ENCODE measurements around the gene OR7G3.
A peak's percentile ranks its signal among the peaks of the same experiment; 100 is the strongest.

Gene OR7G3

DNA sequence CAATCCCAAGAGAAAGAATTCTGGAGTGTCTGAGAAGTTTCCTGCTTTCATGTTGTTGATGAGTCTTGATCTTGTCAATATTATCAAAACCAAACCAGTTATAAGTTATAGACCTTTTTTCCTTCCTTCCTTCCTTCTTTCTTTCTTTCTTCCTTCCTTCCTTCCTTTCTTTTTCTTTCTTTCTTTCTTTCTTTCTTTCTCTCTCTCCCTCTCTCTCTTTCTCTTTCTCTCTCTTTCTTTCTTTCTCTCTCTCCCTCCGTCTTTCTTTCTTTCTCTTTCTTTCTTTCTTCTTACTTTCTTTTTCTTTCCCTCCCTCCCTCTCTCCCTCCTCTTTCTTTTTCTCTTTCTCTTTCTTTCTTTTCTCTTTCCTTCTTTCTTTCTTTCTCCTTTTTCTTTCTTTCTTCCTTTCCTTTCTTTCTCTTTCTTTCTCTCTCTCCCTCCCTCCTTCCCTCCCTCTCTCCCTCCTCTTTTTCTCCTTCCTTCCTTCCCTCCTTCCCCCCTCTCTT, at the start of gene OR7G3:
Gene OR7G3 (minus strand): TSS at position 51 of the 506 bp plus-strand sequence. CDS start 0 bp downstream, at position 51.
- no peak for DNase-seq (ENCODE audit: low spot score)

DNA sequence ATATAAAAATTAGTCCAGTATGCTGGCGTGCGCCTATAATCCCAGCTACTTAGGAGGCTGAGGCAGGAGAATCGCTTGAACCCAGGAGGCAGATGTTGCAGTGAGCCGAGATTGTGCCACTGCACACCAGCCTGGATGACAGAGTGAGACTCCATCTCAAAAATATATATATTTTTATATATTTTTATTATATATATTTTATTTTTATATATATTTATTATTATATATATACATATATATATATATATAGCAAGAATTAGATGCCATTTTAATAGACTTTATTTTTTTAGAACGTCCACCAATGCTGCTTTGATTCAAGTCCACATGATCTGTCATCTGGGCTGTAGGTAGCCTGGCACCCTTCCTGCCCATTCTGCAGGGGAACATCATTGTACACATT, 48.6 kb upstream of the OR7G3 start:
- no peak for DNase-seq (ENCODE audit: low spot score)

DNA sequence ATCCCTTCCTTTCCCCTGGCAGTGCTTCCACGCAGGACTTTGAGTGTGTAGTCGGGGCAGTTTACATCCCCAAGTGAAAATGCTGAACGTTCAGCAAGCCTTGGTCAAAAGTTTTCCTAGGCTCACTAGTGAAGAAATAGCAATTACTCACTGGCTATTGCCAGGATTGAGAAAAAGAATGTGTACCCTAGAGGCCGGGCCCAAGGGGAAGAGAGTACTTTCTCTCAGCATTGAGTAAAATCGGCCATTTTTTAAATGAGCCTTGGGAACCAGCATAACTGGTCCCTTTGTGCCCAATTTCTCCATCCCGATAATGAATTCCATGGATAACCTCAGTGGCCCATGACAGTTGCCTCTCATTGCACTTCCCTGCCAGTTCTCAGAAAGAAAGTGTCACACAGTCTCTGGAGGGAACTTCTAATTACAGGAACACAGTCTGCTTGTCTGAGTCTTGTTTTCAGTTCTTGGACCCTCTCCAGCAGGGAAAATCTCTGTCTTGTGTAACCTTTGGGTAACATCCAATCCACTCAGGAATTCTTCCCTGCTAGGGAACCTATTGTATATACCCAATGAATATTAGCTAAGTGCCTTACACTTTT, 44.7 kb upstream of the OR7G3 start:
- DNase-seq (ENCODE audit: low spot score), result no peak

DNA sequence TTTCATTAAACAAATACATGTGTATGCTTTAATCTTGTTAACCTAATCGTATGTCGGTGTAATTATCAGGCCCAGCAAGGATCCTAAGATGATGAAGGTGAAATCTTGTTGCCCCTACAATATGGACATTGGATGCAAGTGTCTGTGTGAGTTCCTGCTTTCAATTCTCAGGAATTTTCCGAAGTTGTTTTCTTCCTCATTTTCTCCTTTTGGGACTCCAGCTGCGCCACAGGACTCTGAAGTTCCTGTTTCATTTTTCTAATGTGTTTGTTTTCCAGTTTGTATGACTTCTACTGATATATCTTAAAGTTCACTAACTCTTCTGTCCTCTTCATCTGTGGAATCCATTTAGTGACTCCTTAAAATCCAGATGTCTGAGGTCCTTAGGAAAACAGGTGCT, 40.1 kb upstream of the OR7G3 start:
- DNase-seq (ENCODE audit: low spot score), result no peak

DNA sequence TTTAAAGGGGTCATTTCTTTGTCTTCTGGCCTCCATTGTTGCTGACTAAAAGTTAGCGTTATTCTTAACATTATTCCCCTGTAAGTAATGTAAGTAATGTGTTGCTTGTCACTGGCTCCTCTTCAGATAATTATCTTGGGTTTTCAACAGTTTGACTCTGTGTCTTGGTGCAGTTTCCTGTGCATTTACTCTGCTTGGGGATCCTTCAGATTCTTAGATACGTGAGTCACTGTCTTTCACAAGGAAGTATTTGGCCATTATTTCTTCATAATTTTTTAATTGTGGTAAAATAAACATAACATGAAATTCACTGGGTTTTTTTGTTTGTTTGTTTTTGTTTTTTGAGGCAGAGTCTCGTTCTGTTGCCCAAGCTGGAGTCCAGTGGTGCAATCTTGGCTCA, 38.5 kb upstream of the OR7G3 start:
- no peak for DNase-seq (ENCODE audit: low spot score)

DNA sequence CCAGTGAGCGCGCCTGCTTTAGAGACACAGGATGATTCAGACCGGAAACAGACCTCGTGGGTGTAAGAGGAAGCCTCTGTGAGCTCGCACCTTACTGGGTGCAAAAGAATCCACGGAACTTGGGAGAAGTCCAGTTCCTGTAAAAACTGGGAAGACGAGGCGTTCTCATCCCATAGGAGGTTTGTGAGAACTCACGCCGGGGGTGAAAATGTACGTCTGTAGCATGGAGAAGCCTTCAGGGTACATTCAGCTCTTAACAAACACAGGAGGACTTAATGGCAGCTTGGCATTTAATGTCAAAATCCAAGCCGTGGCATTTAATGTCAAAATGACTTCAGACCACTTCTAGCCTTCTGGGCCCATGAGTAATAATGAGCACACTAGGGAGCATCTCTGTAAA, 34.7 kb upstream of the OR7G3 start:
- no peak for DNase-seq (ENCODE audit: low spot score)

DNA sequence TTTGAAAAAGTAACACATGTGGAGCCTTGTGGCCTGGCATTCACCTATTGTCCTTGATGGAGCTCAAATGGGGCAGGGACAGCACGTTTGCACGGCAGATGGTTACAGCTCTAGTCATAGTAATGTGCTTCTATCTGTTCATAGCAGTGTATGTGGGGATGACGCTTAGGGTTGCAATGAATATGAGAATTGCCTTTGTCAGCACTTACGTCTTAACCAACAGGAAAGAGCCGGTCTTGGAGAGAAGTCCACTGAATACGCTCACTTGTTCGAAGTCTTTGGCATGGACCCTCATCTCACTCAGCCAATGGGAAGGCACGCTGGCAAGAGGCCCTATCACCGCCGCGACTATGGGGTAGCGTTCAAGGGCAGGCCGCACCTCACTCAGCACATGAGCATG, 33.1 kb upstream of the OR7G3 start:
- no peak for DNase-seq (ENCODE audit: low spot score)

DNA sequence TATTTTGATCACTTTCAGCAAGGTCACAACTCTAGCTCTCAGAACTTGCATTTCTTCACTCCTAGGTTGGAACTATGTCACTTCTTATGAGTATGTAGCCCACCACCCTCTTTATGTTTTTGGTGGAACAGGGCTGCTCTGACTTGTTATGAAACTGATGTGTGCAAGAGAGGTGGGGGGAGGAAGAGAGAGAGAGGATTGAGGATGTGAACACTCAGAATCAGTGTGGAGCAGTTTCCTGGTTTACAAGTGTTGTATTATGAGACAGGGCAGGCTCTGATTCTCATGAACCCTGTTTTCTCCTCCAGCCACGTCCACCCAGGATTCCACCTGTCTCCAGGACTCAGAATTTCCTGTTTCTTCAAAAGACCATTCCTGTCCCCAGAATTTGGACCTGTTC, 29.6 kb upstream of the OR7G3 start:
- DNase-seq (ENCODE audit: low spot score), result no peak

DNA sequence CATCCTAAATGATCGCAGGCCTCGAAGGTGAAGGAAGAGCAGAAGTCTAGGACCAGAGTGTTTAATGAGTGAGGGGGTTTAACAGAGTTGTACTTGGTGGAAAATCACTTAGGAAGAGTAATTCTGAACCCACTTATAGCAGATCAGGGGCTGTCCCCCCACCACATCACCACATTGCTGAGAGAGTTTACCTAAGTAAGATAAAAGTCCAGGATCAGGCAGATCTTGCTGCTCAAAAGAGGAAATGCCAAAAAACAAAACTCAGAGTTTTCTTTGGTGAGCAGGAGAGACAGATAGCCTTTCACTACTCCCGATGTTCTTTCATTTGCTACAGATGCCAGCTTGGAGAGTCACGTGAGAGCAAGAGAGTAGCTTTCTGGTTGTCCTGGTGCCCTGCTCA, 28.8 kb upstream of the OR7G3 start:
- DNase-seq (ENCODE audit: low spot score), result no peak

DNA sequence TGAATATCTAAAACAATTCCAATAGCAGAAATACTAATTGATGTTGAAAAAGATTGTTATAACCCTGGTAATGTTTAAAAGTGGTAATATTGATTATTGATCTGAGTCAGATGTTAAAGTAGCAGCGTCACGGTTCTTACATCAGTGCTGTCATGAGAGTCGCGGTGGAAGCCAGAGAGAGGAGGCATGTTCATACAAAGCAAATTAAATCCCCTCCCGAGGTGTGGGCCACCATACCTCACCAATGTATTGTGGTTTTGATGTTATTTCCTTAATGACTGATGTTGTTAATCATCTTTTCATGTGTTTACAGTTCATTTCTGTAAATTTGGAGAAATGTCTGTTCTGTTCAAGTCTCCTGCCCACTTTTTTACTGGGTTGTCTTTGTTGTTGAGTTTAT, 24.6 kb upstream of the OR7G3 start:
- no peak for DNase-seq (ENCODE audit: low spot score)

DNA sequence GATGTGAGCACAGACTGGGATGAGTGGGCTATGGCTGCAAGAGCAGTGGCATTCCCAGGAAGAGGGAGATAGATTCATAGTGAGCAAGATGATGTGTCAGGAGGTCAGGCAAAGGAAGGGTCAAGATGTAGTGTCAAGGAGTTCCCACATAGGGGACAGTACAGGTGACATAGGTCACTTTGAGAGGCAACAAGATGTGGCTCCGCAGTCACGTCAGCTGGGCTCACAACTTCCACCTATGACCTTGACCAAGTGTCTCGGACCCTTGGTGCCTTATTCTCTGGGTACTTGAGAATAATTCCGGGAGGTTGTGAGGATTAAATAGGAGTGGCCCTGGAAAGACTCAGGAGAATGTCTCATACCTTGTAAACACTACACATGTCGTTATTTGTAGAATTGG, 23.9 kb upstream of the OR7G3 start:
- DNase-seq (ENCODE audit: low spot score), result no peak

DNA sequence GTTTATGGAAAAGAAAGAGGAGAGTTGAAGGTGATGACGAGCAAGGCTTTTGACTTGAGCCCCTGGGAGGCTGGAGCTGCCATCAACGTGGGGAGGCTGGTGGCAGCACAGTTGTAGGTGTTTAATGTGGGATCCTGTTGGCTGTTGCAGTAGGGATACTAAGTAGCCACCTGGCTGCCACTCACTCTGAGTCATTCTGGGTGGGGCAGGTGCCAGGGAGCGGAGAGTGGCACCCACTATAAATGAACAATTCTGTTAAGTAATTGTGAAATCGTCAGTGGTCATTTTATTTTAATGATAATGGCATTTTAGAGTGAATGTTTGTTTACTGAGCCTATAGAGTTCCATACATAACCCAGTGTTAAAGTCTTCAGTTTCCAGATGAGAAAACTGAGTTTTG, 23.2 kb upstream of the OR7G3 start:
- DNase-seq (ENCODE audit: low spot score), result no peak

DNA sequence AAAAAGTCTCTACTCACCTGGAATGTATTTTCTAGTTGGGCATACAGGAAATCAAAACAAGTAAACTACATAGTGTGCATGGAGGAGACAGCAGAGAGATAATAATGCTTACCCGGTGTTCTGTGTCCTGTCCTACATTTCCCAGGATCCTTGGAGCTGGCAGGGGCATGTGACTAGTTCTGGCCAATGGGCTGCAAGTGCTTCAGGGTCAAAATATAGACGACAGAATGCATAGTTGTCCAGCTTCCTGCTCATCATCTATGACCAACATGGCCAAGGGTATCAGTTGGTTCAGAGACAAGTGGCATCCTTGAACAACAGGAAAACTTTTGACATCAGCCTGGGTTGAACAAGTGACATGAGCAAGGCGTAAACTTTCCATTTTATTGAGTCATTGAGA, 21.9 kb upstream of the OR7G3 start:
- no peak for DNase-seq (ENCODE audit: low spot score)

DNA sequence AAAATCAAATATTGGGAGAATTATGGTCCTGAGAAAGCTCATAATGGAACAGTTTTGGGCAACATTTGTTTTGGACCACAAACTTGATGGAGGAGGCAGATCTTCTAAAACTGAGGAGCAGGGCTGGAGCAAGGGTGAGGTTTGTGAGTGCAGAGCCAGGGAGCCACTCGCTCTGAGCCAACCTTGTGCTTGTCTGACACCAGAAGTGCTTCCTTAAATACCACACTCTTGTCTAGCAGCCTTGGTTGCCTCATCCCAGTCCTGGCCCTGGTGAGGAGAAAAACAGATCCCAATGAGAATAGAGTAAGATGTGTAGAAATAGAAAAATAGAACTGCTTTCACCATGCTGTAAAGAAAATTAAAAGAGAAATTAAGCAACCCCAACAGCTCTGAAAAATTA, 20.1 kb upstream of the OR7G3 start:
- no peak for DNase-seq (ENCODE audit: low spot score)

DNA sequence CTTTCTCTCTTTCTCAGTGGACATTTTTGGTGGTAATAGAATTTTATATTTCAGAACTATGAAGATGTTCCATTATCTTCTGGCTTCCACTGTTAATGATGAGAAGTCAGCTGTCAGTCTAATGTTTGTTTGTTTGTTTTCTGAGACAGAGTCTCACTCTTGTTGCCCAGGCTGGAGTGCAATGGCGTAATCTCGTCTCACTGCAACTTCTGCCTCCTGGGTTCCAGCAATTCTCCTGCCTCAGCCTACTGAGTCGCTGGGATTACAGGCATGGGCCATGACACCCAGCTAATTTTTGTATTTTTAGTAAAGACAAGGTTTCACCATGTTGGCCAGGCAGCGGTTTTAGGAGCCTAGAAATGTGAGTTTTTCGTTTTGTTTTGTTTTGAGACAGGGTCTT, 18.2 kb upstream of the OR7G3 start:
- DNase-seq (ENCODE audit: low spot score), result no peak

DNA sequence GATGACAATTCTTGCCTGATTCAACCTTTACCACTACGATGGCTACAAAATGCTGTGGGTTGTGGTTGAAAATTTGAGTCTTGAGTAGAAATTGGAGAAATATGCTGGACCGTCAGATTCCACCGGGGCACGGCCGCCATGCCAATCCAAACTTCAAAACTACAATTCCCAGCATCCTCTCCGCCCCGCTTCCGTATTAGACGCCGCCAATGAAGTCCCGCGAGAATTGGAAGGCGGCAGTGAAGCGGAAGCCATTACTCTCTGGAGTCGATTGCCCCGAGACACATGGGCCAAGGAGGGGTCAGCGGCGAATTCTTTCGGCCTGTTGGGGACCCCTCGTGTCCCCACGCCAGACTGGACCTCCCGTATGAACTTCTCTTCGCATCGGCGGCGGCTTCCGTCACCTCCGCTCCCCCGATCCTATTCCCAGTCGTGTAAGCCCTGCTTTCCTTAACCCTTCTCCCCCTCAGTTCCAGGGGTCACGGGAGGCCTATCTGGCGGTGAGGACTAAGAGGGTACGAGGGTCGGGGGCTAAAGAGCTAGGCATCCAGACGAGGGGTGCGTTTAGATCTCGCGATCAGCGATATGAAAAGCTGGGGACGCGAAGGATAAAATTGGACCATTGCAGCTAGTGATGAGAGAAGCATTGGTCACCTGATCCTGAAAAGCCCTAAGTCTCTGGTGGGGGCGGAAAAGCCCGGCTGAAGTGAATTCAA, 13.6 kb upstream of the OR7G3 start, which contains the start of gene ZNF317:
Gene ZNF317 (plus strand): TSS at position 239 of the 716 bp plus-strand sequence. CDS start 15,620 bp downstream, outside the sequence.
- DNase-seq (ENCODE audit: low spot score), result peak; percentile 90

DNA sequence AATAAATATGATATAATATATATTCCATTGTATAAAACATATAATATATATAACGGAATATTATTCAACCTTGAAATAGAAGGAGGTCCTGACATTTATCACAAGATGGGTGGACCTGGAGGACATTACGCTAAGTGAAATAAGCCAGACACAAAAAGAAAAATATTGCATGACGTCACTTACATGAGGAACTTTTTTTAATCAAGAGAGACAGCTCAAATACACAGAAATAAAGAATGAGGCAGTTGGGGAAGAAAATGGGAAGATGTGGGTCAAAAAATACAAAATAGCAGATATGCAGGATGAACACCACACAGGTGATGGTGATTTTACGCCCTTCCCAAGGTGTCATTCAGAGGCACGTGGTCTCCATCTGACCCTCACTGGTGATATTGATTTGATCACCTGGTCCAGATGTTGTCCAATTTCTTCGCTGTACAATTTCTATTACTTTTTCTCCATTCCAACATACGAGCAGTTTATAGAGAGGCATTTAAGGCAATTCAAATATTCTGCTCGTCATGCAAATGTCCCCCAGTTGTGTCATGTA, 12.9 kb upstream of the OR7G3 start:
- DNase-seq (ENCODE audit: low spot score), result no peak

DNA sequence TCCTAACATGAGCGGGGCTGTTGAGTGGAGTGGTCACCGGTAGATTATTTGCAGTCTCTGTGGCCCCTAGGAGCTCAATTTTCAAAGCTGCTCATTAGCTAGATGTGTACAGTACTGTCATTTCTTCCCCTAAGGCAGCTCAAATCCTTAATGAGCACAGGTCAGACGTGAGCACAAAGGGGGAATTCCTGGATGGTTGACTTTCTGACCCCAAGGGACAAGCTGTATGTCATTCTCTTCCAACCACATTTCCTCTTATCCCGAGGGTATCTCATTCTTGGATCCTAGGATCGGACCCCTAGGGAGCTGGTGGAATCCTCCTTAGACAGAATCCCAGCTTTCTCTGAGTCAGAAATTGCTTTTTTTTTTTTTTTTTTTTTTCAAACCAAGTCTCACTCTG, 5.7 kb upstream of the OR7G3 start:
- no peak for DNase-seq (ENCODE audit: low spot score)

DNA sequence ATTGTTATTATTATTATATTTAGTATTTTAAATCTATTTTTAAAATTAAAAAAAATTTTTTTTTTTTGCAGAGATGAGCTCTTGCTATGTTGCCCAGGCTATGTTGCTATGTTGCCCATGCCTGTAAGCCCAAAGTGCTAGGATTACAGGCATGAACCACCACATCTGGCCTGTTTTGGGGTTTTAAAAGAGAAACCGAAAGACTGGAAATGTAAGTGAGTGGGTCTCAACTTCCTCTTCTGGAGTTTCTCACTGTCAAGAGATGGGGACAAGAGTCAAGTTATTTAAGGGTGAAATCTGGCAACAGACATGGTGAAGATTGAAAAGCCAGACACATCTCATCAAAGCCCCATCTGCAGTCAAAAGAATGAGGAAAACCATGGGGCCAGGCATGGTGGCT, 4.2 kb upstream of the OR7G3 start:
- no peak for DNase-seq (ENCODE audit: low spot score)

DNA sequence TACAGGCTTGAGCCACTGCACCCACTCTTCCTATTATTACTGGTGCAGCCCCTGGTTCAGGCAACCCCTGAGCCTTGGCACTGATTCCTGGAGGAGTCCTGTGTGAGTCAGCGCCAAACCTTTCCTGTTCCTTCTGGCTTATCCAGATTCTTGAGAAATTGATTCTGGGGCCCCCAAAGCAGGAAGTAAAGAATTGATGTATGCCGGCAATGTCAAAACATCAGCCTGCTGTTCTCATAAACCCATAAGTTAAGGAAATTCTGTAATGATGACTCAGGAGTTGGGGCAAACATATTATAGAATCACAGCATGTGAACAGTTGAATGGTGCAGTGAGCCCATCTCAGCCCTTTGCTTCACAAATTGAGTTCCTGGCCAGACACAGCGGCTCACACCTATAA, 1.4 kb upstream of the OR7G3 start:
- no peak for DNase-seq (ENCODE audit: low spot score)

DNA sequence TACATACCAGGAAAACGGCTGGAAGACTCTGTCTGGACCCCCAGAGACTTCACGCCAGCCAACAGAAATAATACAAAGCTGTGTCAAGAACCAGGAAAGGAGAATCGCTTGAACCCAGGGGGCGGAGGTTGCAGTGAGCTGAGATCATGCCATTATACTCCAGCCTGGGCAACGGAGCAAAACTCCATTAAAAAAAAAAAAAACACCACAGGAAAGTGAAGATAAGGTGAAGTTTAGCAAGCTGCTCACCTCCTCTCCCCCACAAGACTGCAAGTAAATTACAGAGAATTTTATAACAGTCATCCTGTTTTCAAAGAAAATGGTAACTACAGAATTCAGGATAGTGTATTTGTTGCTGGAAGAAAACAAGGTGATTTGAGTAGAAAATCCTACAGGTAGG, 10.2 kb downstream of the OR7G3 start:
- DNase-seq (ENCODE audit: low spot score), result no peak

DNA sequence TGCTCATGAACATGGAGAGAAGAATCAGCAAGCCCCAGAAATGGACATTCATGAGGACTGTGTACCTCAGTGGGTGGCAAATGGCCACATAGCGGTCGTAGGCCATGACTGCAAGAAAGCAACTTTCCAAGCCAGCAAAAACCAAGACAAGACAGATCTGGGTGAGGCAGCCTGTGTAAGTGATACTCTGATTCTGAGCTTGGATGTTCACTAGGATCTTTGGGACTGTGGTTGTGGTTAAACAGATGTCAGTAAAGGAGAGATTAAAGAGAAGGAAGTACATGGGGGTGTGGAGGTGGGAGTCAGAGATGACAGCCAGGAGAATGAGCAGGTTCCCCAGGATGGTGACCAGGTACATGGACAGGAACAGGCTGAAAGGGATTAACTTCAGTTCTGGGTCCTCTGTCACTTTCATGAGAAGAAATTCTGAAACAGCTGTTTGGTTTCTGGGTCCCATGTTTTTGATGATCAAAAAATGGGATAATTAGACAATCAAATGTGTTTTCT, 11.4 kb downstream of the OR7G3 start, which contains the start of gene OR7G1:
Gene OR7G1 (minus strand): TSS at position 457 of the 507 bp plus-strand sequence. CDS start 0 bp downstream, at position 457.
- DNase-seq (ENCODE audit: low spot score), result no peak

DNA sequence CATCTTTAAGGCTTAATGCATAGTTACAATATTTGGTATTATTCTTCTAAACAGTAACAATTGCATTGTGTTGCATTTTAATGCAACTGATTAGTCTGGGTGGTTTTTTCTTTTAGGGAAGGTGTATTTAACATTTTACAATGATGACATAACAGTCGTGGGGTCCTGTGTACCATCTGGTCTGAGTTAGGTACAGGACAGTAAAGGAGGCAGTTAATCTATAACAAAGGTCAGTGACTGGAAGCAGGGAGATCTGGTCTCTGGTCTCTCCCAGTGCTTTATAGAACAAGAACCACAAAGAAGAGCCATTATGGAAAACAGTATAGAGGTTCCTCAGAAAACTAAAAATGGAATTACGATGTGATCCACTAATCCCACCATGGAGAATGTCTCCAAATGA, 16.8 kb downstream of the OR7G3 start:
- DNase-seq (ENCODE audit: low spot score), result no peak

All from hepatic stellate cell (primary cell).